Amniotic stem cell (primary cell): ENCODE results near the gene PRDM5.
A peak's percentile ranks its signal among the peaks of the same experiment; 100 is the strongest.
"Not testable (repeated sequence)": the region's sequence is repeated elsewhere in the genome, so short reads cannot be mapped to it uniquely, and the experiment has no call there.

Experiments
- DNase-seq: peaks from one replicate; lab custom pipeline; 2025; lab: John Stamatoyannopoulos, UW

Gene PRDM5

DNA sequence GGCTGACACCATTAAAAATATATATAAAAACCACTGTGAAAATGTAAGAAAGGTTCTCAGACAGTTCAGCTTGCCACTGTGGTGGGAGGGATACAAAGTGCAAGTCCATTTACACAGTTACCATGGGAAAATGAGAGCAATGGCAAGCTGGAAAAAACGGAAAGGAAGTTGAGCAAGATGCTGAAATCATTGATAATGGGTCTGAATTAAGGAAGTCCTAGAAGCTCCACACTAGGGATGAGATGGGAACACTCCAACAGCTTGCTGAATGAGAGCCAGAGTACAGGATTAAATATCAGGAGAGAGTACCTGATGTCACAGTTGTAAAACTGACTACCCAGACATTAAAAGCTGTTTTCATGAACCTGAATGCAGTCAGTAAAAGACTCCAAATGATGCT is 218.6 kb downstream of the PRDM5 start:
- DNase-seq: no peak

DNA sequence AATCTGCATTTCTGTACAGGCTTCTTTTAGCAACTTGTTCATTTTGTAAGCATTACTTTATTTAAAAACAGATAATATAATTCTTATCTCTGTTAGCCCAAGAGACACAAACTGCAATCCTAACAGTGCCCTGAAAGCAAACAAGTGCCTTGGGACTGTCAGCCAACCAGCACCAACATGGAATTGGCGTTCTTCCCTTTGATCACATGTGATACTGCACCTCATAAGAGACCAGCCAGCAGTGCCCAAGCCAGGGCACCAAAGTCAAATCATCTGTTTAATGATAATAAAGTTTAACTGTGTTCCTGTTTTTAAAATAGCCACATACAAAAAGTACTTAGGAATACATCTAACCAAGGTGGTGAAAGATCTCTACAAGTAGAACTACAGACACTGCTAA is 223.2 kb downstream of the PRDM5 start:
- no peak for DNase-seq

DNA sequence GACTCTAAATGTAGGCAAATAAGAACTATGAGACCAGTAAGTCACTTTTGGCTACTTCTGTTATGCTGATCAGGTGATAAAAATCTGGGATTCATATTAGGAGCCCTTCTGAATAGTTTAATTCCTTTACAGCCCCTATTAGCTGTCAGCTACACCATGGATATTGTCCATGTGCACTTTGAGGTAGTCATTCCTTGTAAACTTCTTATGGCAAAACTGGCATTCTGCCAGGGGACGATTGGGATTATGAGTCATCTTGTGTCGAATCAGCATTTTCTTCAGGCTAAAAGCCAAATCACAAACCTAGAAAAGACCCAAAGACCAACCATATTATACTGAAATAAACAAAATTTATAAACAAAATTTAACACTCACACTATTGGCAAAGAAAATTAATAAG is 227.6 kb downstream of the PRDM5 start:
- no peak for DNase-seq

DNA sequence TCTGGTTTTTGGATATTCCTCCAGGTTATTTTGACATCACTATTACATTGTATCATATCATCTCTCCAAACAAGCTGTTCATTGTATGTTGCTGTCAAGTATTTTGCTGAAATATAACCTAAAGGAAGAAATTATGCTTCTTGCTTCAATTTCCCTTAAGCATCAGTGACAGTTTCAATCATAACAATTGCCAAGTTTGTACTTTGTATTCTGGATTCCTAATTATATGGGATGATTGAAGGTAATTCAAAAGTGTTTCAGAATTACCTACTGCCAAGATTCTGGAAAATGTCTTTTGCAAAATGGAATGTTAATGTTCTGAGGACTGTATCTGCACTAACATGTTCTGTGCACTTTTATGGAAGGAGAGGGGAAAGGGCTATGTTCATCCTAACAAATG is 228.7 kb downstream of the PRDM5 start:
- no peak for DNase-seq

DNA sequence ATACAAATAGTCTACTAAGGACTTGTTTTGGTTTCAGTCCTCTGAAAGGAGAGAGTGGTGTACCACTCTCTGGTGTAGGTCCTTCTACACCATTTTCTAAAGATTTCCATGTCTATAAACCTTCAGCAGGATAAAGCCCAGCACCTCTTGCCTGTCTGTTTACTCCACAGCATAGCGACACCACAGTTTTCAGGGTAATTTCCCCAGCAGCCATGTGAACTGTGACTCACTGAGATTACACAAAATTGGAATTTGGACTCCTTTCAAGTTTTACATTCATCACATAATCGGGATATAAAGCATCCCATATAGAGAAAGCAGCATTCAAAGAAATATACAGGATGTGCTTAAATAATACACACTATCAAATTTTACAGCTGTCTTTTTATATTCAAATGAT is 229.6 kb downstream of the PRDM5 start:
- DNase-seq: peak; percentile 58

DNA sequence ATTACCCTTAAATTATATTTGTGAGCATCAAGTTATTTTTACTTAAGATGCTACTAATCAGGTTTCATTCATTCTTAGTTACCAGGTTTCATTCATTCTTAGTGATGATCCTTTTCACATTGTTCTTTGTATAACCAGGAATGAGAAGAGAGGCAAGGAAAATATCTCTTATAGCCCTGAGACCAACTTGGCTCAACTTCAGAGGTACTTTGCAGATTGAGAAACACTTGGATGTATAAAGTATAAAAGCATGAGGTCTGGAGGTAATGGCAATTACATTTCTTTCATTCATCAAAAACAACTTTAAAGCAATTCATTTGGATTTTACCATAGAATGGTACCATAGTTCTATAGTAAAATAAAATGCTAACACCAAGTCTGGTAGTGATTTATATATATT is 231.0 kb downstream of the PRDM5 start:
- no peak for DNase-seq

DNA sequence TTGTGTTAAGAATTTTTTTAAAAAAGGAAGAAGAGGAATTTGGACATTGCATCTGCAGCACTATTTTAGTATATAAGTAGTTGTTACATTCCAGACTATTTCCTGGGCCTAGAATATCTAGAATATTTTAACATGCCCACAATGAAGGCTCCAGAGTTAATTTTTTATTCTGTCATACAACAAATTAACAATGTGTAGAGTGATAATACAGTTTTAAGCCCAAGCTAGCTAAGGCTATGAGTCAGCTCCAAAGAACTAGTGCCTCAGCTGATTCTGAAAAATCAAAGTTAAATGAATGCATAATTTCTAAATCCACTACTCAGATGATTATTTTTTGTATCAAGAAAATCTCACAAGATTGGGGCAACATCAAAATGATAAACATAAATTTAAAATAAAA is 231.4 kb downstream of the PRDM5 start:
- DNase-seq: no peak

DNA sequence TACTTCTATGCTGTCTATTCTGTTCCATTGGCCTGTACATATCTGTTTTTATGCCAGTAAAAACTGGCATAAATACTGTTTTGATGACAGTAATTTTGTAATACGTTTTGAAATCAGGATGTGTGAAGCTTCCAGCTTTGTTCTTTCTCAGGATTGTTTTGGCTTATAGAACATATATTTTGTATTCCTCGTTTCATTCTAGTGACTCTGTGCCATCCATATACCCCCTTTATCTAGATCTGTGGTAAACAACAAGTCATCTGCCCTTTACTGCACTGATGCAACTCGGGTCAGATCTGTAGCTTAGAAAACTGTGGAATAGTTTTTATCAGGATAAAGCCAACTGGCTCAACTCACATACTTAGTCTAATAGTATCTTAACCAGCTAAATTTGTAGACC is 233.7 kb downstream of the PRDM5 start:
- no peak for DNase-seq

DNA sequence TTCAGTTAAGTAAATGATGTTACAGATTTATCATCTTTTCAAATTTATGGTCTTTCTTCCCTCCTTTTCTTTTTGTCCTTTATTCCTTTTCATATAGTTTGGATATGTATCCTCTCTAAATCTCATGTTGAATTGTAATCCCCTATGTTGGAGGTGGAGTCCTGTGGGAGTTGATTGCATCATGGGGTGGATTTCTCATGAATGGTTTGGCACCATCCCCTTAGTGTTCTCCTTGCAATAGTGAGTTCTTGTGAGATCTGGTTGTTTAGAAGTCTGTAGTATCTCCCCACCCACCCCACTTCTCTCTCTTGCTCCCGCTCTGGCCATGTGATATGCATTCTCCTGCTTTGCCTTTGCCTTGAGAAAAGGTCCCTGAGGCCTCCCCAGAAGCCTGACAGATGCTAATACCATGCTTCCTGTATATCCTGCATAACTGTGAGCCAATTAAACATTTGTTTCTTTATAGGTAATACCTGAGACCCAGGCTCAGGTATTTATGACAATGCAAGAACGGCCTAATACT is 236.7 kb downstream of the PRDM5 start:
- DNase-seq: no peak

DNA sequence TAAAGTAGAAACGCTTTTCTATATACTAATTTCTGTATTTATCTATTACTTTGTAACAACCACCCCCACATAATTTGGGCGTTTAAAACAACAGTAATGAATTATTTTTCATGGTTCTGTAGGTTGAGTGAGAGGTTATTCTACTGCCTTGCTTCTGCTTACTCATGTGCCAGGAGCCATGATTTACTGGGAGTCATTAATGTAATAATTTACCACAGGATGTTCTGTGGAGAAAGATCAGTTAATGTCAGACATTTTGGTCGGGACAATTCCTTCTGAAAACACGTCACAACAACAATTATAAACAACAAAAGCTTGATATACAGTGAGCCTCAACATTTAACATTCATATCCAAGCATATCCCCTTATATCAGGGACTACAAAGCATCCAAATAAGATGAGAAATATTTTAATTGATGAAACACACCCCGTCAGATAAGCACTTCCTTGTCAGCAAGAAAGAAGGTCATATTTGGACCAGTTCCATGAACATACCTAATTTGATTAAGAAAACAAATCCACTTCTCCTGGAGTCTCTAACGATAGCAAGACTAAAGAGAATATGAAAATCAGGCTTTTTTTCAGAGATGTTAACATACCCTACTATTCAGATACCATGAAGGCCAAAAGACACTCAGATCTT is 238.5 kb downstream of the PRDM5 start:
- no peak for DNase-seq

DNA sequence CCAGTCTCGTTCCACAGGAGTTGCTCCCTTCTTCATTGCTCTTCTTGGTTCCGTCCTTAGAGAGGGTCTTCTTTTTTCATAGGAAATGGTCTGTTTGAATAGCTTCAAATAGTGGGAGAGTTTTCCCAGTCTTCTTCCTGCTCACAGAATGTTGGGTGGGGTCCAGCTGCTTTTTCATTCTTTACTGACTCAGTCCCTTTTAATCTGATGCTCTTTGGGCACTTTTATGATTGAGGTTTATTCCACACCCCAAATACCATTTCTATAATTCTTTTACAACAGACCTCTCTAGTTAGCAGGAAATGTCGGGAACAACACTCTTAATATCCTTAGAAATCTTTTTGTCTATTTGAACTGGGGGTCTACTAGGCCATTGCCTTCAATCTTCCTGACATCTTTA is 239.5 kb downstream of the PRDM5 start:
- DNase-seq: no peak

DNA sequence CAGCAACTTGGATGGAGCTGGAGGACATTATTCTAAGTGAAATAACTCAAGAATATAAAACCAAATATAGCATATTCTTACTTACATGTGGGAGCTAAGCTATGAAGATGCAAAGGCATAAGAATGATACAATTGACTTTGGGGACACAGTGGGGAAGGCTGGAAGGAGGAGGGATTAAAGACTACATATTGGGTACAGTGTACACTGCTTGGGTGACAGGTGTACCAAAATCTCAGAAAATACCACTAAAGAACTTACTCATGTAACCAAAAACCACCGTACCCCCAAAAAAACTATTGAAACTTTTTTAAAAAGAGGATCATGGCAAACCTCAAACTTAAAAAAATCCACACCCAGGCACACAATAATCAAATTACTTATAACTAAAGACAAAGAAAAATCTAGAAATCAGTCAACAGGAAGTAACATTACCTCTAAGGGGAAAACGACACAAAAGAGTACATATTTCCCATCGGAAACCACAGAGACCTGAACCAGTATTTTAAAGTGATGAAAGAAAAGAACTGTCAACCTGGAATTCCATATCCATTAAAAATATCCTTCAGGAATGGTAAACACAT is 241.8 kb downstream of the PRDM5 start:
- DNase-seq: no peak

DNA sequence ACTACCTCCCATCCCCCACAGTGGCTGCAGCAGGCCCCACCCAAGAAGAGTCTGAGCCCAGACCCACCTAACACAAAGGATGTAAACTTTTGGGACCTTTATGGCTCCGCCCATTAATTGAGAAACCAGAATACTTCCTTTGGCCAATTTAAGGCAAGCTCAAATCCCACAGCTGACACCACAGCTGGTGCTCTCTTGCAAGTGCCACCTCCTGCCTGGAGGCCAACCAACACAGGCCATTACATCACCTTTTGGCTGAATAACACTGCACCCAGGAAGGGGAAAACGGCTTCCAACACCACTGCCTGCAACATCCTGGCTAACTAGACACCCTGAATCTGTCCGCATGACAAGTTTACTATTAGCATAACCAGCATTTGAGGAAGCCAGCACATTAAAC is 248.8 kb downstream of the PRDM5 start:
- no peak for DNase-seq

DNA sequence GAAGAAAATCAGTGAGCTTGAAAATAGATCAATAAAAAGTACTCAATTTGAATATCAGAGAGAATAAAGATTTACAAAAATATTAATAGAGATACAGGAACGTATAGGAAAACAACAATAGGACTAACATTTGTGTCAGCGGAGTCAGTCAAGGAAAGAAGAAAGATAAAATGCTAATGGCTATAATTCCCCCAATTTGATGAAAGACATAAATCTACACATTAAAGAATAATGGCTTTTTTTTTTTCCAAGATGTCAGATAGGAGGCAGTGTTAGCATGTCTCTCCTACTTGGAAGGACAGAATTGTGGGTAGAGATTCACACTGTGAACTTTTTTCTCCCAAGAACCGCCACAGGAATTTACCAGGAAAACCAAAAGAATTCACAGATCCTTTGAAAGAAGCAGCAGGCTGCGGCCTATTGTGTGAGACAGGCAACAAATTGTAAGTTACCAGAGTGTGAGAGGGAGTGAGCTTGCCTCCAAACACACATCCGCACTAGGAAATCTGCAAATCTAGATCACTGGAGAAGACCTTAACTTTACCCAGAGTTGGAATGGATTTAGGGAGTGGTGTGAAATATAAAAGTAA is 249.9 kb downstream of the PRDM5 start:
- no peak for DNase-seq

DNA sequence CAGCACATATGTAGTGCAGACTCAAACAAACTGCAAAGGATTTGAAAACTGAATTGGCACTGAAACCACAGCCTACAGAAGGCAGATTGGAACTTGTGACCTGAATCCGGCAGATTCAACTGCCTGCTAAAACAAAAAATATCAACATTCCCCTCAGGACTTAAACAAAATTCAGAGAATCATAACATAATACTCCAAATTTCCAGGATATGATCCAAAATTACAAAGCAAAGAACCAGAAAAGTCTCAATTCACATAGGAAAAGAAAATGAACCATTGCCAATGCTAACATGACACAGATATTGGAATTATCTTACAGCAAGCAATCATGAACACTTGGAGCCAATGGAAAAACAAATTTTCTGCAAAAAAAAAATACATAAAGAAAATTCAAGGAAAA is 250.4 kb downstream of the PRDM5 start:
- no peak for DNase-seq

DNA sequence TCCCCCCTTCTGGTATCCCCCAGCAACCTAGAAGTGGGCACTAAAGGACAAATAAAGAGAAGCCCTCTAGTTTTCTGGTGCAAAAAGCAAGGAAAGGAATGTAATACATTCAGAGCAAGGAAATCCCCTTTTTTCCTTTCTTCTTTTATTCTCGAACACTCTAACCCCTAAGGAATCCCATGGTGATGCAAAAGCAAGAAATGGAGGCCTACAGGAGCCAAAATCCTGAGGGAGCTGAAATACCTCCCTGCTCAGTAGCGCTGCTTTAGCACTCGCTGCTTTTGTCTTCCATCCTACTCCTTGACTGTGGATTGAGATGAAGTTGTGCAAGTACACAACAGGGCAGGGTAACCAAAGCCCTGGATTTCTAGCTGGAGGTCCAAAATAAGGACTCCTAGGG is 251.0 kb downstream of the PRDM5 start:
- DNase-seq: no peak

DNA sequence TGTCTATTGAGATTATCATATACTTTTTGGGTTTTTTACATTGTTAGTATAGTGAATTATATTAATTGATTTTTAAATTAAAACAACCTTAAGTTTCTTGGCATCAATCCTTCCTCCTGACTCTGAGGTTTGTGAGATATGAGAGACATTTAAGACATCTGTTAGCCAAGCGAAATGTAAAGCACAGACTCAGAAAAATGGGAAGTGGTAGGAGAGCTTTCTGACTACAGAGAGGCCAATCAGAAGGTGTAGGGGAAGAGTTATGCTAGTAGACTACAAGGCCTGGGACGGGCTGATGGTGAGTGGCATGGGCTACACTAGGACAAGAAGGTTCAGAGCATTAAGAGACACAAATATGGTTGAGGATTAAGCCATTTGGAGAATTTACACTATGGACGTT is 255.4 kb downstream of the PRDM5 start:
- no peak for DNase-seq

DNA sequence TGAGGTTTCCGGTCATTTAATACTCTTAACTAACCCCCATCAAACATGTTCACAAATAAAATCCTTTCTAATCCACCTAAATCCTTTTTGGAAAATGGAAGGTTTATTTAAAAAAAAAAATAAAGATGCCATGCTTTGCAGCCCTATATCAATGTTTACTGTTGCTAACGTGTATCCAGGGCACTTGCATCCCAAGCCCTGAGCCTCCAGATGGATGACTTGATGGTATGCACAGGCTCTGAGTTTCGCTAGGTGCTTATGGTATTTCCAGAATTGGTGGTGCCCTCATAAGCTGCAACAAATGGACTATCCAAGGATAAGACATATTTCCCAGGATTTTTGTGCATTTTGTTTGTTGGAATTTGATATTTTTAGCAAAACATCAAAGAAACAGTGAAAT is 257.7 kb downstream of the PRDM5 start:
- DNase-seq: no peak

DNA sequence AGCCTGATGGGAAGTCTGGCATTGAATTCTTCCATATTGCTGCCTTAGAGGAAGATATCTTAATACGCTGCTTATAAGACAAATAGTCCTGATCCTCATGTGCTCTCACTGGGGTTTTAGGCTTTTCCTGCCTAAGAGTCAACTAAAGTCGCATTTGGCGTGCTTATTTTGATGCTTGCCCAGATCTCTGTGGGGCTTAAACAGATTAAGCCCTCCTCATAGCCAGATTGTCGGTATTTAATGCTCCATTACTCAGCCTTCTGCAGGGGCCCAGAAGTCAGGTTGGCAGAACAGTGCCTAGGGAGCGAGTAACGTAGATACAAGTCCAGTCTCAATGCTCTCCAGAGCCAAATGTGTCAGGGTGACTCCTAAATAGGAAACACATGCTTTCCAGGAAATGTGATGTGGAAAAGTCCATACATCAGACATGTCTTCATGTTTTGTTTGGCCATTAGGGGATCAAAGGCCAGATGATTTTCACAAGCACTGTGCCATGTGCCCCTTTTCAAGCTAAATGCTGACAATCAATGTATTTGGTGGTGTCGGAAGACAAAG is 262.8 kb downstream of the PRDM5 start:
- no peak for DNase-seq

DNA sequence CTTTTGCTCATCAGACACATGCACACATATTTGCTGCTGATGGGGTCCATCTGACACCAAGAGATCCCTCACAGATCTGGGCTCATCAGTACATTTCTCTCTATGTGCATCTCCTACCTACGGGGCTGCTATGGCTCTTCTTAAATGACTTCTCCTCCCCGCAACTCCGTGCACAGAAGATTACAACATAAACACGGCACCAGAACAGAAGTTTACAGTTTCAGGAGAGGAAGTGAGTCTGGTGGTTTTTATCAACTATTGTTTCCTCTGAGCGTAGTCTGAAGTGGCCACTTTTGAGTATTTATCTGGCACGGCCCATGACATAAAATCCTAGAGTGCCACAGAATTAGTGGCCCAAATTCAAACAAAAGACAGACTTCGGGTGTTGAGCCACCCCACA is 263.8 kb downstream of the PRDM5 start:
- DNase-seq: no peak

DNA sequence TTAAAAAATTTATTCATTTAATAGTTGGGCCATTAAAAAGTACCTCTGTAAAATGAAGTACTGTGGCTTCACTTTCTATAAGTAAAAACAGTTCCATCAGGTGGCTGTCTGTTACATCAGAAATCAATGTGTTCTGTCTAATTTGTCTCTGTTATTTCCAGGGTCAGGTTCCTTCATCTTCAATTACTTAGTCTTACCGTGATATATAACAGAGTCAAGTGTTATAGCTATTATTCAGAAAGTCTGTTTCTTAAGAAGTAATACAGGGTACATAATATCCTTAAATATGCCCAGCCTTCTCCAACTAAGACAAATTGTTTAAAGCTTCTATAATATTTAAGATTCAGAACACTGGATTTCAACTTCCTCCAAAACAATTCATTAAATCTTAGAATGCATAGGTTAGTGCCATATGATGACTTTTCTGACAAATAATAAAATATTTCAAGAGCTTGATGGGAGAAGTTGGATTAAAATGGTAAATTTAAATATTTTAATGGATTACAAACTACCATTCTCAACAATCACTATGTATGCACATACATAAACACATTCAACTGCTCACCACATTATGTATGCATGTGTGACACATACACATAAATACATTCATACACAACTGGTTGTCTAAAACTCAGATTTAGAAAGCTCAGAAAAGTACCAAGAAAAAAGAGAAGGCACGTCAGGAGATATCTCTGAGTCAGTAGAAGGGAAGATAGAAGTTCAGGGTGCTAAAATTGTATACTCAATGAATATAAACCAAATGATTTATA is 268.5 kb downstream of the PRDM5 start:
- no peak for DNase-seq

DNA sequence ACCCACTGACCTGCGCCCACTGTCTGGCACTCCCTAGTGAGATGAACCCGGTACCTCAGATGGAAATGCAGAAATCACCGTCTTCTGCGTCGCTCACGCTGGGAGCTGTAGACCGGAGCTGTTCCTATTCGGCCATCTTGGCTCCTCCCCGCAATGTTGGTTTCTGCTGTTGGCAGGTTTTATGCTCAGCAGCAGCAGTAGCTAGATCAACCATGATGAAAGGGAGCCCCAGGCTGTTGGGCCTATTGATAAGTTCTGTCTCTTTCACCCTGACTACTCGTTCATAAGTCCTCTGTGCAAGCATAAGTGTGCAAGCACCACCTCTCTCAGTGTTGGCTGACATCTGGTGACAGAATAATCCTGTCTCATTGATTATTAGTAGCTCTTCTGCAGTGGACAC is 274.2 kb downstream of the PRDM5 start:
- not testable (repeated sequence) for DNase-seq
